ENCODE data around the gene MSN.

DNA sequence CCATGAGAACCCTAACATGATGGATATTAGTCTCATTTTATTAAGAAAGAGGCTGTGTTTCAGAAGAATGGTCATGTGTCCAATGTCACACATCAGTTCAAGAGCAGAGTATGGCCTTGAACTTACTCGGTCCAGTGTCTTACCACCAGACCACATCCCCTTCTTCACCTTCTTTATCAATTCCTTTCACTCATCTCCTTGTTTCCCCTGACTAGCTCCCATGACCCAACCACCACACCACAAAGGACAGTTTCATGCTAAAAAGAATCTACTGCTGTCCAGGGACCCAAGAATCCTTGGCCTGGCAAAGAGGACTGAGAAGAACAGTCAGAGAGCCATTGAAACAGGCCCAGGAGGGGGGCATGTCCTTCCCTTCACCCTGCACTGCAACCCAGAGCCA lies 33.6 kb upstream of the MSN start:
- TF ChIP-seq, protein P1, sequence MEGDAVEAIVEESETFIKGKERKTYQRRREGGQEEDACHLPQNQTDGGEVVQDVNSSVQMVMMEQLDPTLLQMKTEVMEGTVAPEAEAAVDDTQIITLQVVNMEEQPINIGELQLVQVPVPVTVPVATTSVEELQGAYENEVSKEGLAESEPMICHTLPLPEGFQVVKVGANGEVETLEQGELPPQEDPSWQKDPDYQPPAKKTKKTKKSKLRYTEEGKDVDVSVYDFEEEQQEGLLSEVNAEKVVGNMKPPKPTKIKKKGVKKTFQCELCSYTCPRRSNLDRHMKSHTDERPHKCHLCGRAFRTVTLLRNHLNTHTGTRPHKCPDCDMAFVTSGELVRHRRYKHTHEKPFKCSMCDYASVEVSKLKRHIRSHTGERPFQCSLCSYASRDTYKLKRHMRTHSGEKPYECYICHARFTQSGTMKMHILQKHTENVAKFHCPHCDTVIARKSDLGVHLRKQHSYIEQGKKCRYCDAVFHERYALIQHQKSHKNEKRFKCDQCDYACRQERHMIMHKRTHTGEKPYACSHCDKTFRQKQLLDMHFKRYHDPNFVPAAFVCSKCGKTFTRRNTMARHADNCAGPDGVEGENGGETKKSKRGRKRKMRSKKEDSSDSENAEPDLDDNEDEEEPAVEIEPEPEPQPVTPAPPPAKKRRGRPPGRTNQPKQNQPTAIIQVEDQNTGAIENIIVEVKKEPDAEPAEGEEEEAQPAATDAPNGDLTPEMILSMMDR (IDR thresholded peaks at IDR 0.05; ENCODE audit: low read depth, low read length, poor library complexity, severe bottlenecking), result no peak
- TF ChIP-seq EZH2phosphoT487 (IDR thresholded peaks at IDR 0.05; ENCODE audit: borderline replicate concordance, low read length), result no peak

All from DOHH2 (cell line).